Measurements from ENCODE around the gene SAMSN1.

- TF ChIP-seq CTCF (conservative IDR thresholded peaks at IDR 0.05): no peak
- no peak for TF ChIP-seq ZFX (IDR thresholded peaks at IDR 0.05)
These were observed 71.1 kb downstream of the SAMSN1 start for GRCh38 chr21:14474995-14475394.

Data from C4-2B (cell line).